ENCODE measurements around the gene SUN5. TPM values are rescaled to one million over a fixed set of nuclear protein-coding genes. Genes with fewer than 3 reads are reported as not detected.

The SUN5 gene
- total and polyA plus RNA-seq, 2 of the 8 experiments (the other 6 are each of a cell fraction or from before 2014, with no cell fraction given) = not detected

- no peak overlapping the region for H3K23ac ChIP-seq (ENCODE audit: insufficient read length)
- FAIRE-seq (no peak), DNase-seq (ENCODE audit: low read depth in 1 of 2, low spot score in 2 of 2) (peak in 1 of 2 experiments; percentile 43)
- no peak overlapping the region for H2BK15ac ChIP-seq (ENCODE audit: low read length)
- H3K79me2 ChIP-seq (ENCODE audit: control insufficient read depth in 1 of 2, insufficient read depth in 2 of 2, low read length in 2 of 2) = no peaks in the 10 kb centered on the region
- H2BK12ac ChIP-seq (ENCODE audit: low read depth, low read length) = peak overlapping the region; percentile 94; the same call in 1 of the 2 replicates
- H3K36me3 ChIP-seq (ENCODE audit: control insufficient read depth in 2 of 4, insufficient read depth in 4 of 4, low read length in 3 of 4) = no peaks in the 10 kb centered on the region
- peak overlapping the region; percentile 98 for H4K91ac ChIP-seq (replicated peaks; ENCODE audit: insufficient read length, low read length)
- no peak overlapping the region for H3K4me3 ChIP-seq (ENCODE audit: extremely low read depth in 1 of 4, insufficient read depth in 2 of 4, low read depth in 3 of 4, low read length in 4 of 4)
- peak overlapping the region; percentile 73 for H3K14ac ChIP-seq (ENCODE audit: insufficient read length)
- H2AFZ ChIP-seq (ENCODE audit: low read length) = no peak overlapping the region
- CTCF ChIA-PET (ENCODE audit: partially characterized antibody) = interaction anchor here (1.3 to 2.2 kb wide), 4 partner anchors 25 to 47 kb away, joined by 3 to 11 read pairs (median 5); partner anchors contain the start of gene SUN5
- H3K23me2 ChIP-seq (ENCODE audit: low read depth, low read length) = no peaks in the 10 kb centered on the region
- H4K5ac ChIP-seq (ENCODE audit: insufficient read length, low read depth, low read length) = no peak overlapping the region
- peak overlapping the region; percentile 54; the same call in 1 of the 2 replicates for H2BK5ac ChIP-seq (ENCODE audit: low read depth, low read length)
- H3K4me2 ChIP-seq (ENCODE audit: insufficient read depth in 1 of 2, low read depth in 2 of 2, low read length in 2 of 2) = no peak overlapping the region
- no peak overlapping the region for H3K27ac ChIP-seq (ENCODE audit: low read depth, low read length)
- H3K4me1 ChIP-seq (replicated peaks in 1 of 4; ENCODE audit: control insufficient read depth in 3 of 4, insufficient read depth in 4 of 4, low read length in 3 of 4) = peaks cover 10 to 25% (median 16%) of the 10 kb centered on the region in 4 experiments
- peak overlapping the region; percentile 82; the same call in 1 of the 2 replicates for H2BK20ac ChIP-seq (ENCODE audit: low read length)
- H3K4ac ChIP-seq (replicated peaks; ENCODE audit: insufficient read length, low read depth, low read length) = peak overlapping the region; percentile 71
- no peak overlapping the region for H3K9ac ChIP-seq (replicated peaks in 1 of 4; ENCODE audit: extremely low read depth in 1 of 4, low read depth in 3 of 4, low read length in 3 of 4)
- no peaks in the 10 kb centered on the region for H4K20me1 ChIP-seq (replicated peaks in 1 of 2; ENCODE audit: control insufficient read depth in 1 of 2, insufficient read depth in 2 of 2, low read length in 2 of 2)
- H3K27me3 ChIP-seq (replicated peaks in 1 of 4; ENCODE audit: control insufficient read depth in 3 of 4, extremely low read depth in 1 of 4, insufficient read depth in 3 of 4, low read length in 3 of 4) = no peaks in the 10 kb centered on the region
- peak overlapping the region; percentile 13; the same call in 1 of the 2 replicates for H3K18ac ChIP-seq (ENCODE audit: extremely low read depth, low read length)
- no peak overlapping the region for H4K8ac ChIP-seq (ENCODE audit: extremely low read depth, insufficient read depth, low read length)
- H2BK120ac ChIP-seq (replicated peaks; ENCODE audit: low read depth, low read length) = peak overlapping the region; percentile 66
- peak overlapping the region; percentile 94; the same call in 1 of the 2 replicates for H2AK5ac ChIP-seq (ENCODE audit: low read depth, low read length)
- no peaks in the 10 kb centered on the region; the same call in 1 of the 2 replicates for H3K79me1 ChIP-seq (ENCODE audit: low read depth, low read length)
- POLR2A ChIA-PET (ENCODE audit: partially characterized antibody) = no interaction called here
- H3K56ac ChIP-seq (replicated peaks; ENCODE audit: insufficient read length, low read depth, low read length) = no peak overlapping the region
- no peaks in the 10 kb centered on the region for H3K9me3 ChIP-seq (ENCODE audit: insufficient read depth in 2 of 2, low read depth in 1 of 2, low read length in 1 of 2)
- 76% methylated on average over 2 of the region's 2 CpGs; no CpG with 5 or more reads in 1 of the 2 experiments for whole genome bisulfite sequencing, 2 experiments (ENCODE audit: extremely low coverage in 1 of 2, insufficient coverage in 1 of 2, insufficient read length in 1 of 2, insufficient replicate concordance in 2 of 2, low coverage in 1 of 2, low lambda C conversion rate in 2 of 2, missing lambda C conversion rate in 1 of 2)
- TF ChIP-seq PHF8 (conservative IDR thresholded peaks at IDR 0.05; ENCODE audit: low read depth, low read length) (no peak), POU5F1 (IDR thresholded peaks at IDR 0.05; ENCODE audit: low read depth, low read length) (no peak), ZNF274 (IDR thresholded peaks at IDR 0.05; ENCODE audit: borderline replicate concordance, extremely low read depth, low read length) (no peak), NANOG (IDR thresholded peaks at IDR 0.05; ENCODE audit: insufficient read depth, low read depth, low read length, poor library complexity, severe bottlenecking) (no peak), SIN3A (conservative IDR thresholded peaks at IDR 0.05 in 1 of 2, IDR thresholded peaks at IDR 0.05 in 1 of 2; ENCODE audit: low read depth in 1 of 2, low read length in 2 of 2) (no peak), CTBP2 (IDR thresholded peaks at IDR 0.05; ENCODE audit: borderline replicate concordance, insufficient read depth, insufficient read length, low read length) (no peak), SUZ12 (IDR thresholded peaks at IDR 0.05; ENCODE audit: low read length) (no peak), SP1 (IDR thresholded peaks at IDR 0.05; ENCODE audit: low read depth, low read length) (no peak), ATF2 (IDR thresholded peaks at IDR 0.05; ENCODE audit: low read length) (no peak), BACH1 (IDR thresholded peaks at IDR 0.05; ENCODE audit: low read length) (no peak), GABPA (IDR thresholded peaks at IDR 0.05; ENCODE audit: borderline replicate concordance, insufficient read depth, low read length) (no peak), TCF12 (IDR thresholded peaks at IDR 0.05; ENCODE audit: low read depth, low read length) (no peak)
Measured at GRCh38 chr20:32970973-32971300, 33.3 kb downstream of the SUN5 start.
